Activated CD8-positive, alpha-beta memory T cell treated with anti-CD3 and anti-CD28 coated beads for 24 hours (primary cell): ENCODE results near the gene ZNF433.
"Not testable (repeated sequence)": the region's sequence is repeated elsewhere in the genome, so short reads cannot be mapped to it uniquely, and the experiment has no call there.

Experiments used
- DNase-seq: peaks from one replicate; pipeline ENCODE4 v3.0.0-alpha.2; 2020

ZNF433 gene

DNA sequence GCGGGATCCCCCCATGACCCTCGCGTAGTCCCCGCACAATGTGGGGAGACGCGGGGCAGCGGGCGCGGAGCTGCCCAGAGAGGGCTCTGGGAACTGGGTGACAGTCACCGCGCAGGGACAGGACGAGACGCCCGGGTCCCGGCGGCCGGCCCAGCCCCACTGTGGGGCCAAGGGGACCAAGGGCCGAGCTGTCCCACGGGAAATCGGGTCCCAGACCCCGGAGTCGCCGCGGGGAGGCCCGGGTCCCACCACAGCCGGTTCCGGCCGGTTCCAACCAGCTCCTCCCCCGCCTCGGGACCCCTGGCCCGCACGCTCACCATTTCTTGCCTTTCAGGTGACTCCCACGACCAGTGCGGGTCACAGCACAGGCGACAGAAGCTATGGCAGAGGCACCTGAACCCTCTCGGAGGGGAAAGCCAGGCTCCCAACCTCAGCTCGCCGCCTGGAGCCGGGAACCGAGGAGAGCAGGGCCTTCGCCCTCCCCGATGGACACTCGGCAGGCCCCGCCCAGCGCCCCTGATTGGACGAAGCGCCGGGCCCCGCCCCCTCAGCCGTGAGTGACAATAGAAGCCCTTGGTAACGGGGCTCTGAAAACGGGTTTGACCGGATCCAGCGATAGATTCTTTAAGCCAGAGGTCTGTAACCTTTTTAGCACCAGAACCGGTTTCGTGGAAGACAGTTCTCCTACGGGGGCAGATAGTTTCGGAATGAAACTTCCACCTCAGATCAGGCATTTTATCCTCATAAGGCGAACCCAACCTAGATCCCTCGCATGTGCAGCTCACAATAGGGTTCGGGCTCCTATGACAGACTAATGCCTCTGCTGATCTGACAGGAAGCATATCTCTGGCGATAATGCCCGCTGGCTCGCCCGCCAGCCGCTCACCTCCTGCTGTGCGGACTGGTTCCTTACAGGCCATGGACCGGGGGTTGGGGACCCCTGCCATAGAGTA lies at the start of gene ZNF433:
Gene ZNF433 (minus strand): TSS at position 460 of the 953 bp plus-strand sequence. CDS start 140 bp downstream, at position 320.
- peak; percentile 85 for DNase-seq

DNA sequence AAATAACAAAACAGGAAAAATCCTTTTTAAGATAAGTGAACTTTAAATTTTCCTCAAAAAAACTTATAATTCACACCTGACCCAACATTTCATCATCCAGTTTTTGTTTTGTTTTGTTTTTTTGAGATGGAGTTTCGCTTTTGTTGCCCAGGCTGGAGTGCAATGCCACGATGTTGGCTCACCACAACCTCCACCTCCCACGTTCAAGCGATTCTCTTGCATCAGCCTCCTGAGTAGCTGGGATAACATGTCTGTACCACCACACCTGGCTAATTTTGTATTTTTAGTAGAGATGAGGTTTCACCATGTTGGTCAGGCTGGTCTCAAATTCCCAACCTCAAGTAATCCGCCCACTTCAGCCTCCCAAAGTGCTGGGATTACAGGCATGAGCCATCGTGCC lies 47.9 kb upstream of the ZNF433 start:
- DNase-seq, result not testable (repeated sequence)

GRCh38 chr19:12077375-12077774 lies 41.9 kb upstream of the ZNF433 start:
- no peak for DNase-seq

GRCh38 chr19:12076331-12076730 lies 40.9 kb upstream of the ZNF433 start:
- not testable (repeated sequence) for DNase-seq

DNA sequence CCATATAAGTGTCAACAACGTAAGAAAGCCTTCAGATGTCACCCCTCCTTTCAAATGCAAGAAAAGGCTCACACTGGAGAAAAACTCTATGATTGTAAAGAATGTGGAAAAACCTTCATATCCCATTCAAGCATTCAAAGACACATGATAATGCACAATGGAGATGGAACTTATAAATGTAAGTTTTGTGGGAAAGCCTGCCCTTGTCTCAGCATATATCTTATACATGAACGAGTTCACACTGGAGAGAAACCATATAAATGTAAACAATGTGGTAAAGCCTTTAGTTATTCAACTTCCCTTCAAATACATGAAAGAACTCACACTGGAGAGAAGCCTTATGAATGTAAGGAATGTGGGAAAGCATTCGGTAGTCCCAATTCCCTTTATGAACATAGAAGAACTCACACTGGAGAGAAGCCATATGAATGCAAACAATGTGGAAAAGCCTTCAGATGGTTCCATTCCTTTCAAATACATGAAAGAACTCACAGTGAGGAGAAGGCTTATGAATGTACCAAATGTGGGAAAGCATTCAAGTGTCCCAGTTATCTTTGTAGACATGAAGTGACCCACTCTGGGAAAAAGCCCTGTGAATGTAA lies 40.2 kb upstream of the ZNF433 start:
- no peak for DNase-seq

DNA sequence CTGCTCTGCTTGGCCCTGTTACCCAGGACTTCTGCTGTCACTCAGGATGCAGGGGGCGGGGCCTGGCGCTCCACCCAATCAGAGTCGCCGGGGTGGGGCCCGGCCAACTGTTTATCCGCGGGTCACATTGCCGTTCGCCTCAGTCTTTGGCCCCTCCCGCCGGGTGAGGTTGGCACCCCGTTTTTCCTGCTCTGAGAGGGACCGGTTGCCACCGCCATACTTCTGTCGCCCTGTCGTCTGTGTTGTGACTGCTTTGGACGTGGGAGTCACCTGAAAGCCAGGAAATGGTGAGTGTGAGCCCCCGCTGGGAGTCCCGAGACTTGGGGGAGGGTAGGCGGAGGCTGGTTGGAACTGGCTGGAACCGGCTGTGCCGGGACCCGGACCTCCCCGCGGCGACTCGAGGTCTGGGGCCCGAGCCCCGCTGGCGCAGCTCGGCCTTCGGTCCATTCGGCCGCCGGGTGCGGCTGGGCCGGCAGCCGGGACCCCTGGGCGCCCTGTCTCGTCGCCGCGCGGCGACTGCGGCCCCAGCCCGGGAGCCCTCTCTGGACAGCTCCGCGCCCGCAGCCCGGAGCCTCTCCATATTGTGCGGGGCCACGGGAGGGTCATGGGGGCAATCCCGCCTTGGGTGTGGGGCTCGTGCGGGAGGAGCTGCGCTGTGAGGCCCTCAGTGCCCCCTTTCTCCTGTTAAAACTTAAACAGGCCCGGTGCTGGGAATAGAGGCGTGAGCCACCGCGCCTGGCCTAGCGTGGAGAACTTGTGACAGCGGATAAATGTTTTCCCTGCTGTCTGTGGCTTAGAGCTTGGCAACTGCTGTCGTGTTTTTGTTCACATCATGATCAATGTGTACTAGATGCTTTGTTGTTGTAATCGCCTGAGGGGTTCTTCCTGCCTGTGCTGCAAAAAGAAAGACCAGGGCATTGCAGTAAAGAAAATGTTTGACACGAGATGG lies 29.4 kb upstream of the ZNF433 start, which contains the start of gene ZNF844:
Gene ZNF844 (plus strand): TSS at position 142 of the 949 bp plus-strand sequence. CDS start 143 bp downstream, at position 285.
- peak; percentile 90 for DNase-seq

GRCh38 chr19:12055784-12056183 lies 20.3 kb upstream of the ZNF433 start:
- DNase-seq, result no peak

DNA sequence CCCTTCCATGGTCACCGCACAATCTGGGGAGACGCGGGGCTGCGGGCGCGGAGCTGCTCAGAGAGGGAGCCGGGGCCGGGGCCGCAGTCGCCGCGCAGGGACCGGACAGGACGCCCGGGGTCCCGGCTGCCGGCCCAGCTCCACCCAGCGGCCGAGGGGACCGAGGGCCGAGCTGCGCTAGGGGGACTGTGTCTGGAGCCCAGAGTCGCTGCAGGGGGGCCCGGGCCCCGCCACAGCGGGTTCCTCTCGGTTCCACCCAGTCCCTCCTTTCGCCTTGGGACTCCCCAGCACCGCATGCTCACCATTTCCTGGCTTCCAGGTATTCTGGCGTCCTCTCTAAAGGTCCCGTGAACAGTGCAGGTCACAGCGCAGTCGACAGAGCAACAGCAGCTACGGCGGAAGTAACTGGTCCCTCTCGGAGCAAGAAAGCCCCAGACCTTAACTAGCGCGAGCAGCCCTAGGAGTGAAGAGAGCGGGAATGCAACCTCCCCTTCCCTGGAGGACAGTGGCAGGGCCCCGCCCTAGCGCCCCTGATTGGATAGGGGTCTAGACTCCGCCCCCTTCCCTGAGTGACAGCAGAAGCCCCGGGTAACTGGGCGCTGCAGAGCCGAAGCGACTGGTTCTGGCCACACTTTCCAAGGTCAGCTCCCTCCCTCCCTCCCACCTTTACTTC lies 17.2 kb upstream of the ZNF433 start, which contains the start of gene ZNF878:
Gene ZNF878 (minus strand): TSS at position 465 of the 673 bp plus-strand sequence. CDS start 160 bp downstream, at position 305.
- peak; percentile 78 for DNase-seq

DNA sequence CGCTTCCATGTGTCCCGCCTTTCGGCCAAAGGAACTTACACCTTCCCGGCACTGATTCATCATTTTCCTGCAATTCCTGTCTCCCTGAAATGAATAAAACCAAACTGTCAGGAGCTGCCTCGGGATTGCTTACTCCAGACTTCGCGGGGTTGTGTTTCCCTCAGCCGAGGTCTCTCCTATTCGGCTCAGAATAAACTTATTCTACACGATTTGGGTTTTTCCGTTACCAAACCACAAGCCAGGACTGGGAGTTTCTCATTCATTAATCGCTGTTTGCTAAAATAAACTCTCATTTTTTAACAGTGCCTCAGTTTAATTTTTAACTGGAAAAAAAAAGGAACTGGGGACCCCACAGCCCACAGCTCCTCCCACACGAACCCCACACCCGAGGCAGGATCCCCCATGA lies 16.6 kb upstream of the ZNF433 start:
- DNase-seq, result no peak

GRCh38 chr19:12047868-12048267 lies 12.4 kb upstream of the ZNF433 start:
- DNase-seq, result no peak

DNA sequence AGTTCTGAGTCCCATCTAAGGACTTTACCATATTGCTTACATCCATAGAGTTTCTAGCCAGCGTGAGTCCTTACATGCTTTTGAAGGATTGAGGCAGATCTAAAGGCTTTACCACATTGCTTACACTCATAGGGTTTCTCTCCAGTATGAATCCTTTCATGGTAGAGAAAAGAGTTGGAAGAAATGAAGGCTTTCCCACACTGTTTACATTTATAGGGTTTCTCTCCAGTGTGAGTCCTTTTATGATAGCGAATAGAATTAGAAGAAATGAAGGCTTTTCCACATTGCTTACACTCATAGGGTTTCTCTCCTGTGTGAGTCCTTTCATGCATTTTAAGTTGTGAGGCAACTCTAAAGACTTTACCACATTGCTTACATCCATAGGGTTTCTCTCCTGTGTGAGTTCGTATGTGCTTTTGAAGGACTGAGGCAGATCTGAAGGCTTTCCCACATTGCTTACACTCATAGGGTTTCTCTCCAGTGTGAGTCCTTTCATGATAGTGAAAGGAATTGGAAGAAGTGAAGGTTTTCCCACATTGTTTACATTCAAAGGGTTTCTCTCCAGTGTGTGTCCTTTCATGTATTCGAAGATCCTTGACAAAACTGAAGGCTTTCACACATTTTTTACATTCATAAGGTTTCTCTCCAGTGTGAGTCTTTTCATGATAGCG lies 8.4 kb upstream of the ZNF433 start:
- no peak for DNase-seq

- no peak for DNase-seq
These were observed 7.4 kb upstream of the ZNF433 start for GRCh38 chr19:12042893-12043292.

DNA sequence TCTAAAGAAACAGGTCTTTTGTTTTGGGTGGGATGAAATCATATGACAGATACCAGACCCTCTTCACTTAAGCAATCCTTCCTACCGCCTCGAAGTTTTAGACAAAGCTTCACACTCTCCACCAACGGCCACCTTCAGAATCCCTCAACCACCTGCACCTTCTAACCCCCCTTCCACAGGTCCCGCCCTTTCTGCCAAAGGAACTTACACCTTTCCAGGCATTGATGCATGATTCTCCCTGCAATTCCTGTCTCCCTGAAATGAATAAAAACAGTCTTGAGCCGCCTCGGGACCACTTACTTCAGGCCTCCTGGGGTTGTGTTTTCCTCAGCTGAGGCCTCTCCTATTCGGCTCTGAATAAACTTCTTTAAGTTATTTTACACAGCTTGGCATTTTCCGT lies 859 bp downstream of the ZNF433 start:
- DNase-seq, result no peak

- no peak for DNase-seq
These were observed 1.3 kb downstream of the ZNF433 start for GRCh38 chr19:12034198-12034597.

GRCh38 chr19:12015753-12016116 lies 19.7 kb downstream of the ZNF433 start:
- DNase-seq, result no peak

- no peak for DNase-seq
These were observed 20.3 kb downstream of the ZNF433 start for GRCh38 chr19:12015015-12015752.

- DNase-seq, result no peak
These were observed 35.1 kb downstream of the ZNF433 start for GRCh38 chr19:12000152-12000981.

GRCh38 chr19:11995174-11995573 lies 40.3 kb downstream of the ZNF433 start:
- DNase-seq, result no peak

DNA sequence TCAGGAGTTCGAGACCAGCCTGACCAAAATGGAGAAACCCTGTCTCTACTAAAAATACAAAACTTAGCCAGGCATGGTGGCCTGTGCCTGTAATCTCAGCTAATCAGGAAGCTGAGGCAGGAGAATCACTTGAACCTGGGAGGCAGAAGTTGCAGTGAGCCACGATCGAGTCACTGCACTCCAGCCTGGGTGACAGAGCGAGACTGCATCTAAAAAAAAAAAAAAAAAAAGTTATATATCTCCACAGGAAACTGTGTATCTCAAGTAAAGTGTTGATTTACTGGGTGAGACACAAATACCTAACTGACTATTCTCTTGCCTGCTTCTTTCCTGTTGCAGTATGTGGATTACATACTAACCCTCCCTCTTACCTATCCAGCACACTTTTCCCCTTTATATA lies 43.6 kb downstream of the ZNF433 start:
- not testable (repeated sequence) for DNase-seq

GRCh38 chr19:11989112-11989456 lies 46.4 kb downstream of the ZNF433 start:
- no peak for DNase-seq
